T47D (cell line): Measurements from ENCODE around the gene SLC35B2.

Experiments used
- DNase-seq, 2 experiments: peaks; one replicate each; pipeline versions ENCODE4 v3.0.0 to v3.0.0-alpha.2; 2011 to 2012; ENCODE audit warnings: low read depth in 1 of 2, low spot score in 1 of 2
- JUND ChIP-seq: IDR thresholded peaks from 2 replicates; pipeline ENCODE4 v1.6.1; 2012; ENCODE audit warnings: low read depth
- in situ Hi-C: cut with HindIII; loops from 2 replicates; pipeline ENCODE4 v1.10.0; 2016; ENCODE audit warnings: low sequenced_read_pairs, low pct_unique_long_range_greater_than_20kb

Gene SLC35B2

GRCh38 chr6:44278774-44279697 is 21.7 kb upstream of the SLC35B2 start:
- in situ Hi-C loops: no loop called here
- DNase-seq: no peak
- TF ChIP-seq JUND: no peak

GRCh38 chr6:44278315-44278714 is 21.0 kb upstream of the SLC35B2 start:
- no peak for DNase-seq
- no peak for TF ChIP-seq JUND
- in situ Hi-C loops: no loop called here

- no peak for DNase-seq
- TF ChIP-seq JUND: no peak
- in situ Hi-C loops: no loop called here
Observed at GRCh38 chr6:44277763-44278162, 20.4 kb upstream of the SLC35B2 start.

GRCh38 chr6:44276667-44277640 is 19.6 kb upstream of the SLC35B2 start:
- no peak for TF ChIP-seq JUND
- DNase-seq: no peak
- in situ Hi-C loops: no loop called here

DNA sequence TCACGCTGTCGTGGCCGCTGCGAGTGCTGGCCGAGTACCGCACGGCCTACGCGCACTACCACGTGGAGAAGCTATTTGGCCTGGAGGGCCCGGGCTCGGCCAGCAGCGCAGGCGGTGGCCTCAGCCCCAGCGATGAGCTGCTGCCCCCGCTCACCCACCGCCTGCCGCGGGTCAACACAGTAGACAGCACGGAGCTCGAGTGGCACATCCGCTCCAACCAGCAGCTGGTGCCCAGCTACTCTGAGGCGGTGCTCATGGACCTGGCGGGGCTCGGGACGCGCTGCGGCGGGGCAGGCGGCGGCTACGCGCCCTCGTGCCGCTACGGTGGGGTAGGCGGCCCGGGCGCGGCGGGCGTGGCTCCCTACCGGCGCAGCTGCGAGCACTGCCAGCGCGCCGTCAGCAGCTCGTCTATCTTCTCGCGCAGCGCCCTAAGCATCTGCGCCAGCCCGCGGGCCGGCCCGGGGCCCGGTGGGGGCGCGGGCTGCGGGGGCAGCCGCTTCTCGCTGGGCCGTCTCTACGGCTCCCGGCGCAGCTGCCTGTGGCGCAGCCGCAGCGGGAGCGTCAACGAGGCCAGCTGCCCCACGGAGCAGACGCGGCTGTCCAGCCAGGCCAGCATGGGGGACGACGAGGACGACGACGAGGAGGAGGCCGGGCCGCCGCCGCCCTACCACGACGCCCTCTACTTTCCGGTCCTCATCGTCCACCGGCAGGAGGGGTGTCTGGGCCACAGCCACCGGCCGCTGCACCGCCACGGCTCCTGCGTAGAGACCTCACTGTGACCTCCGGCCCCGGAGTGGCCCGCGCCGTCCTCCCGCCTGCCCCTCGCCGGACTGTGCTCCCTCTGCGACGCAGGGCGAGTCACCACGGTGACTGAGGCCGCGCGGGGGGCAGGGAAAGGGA is 18.7 kb upstream of the SLC35B2 start:
- DNase-seq: no peak
- in situ Hi-C loops: no loop called here
- TF ChIP-seq JUND: no peak

DNA sequence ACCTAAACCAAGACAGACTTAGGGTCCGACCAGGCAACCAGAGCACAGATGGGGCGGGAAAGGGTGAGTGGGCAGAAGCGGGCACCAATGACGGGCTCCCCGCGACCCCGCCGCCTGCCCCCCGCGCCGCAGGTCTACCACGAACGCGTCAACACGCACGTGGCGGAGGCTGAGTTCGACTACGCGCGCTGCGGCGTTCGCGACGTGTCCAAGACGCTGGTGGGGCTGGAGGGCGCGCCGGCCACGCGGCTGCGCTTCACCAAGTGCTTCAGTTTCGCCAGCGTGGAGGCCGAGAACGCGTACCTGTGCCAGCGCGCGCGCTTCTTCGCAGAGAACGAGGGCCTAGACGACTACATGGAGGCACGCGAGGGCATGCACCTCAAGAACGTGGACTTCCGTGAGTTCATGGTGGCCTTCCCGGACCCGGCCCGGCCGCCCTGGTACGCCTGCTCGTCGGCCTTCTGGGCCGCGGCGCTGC is 18.0 kb upstream of the SLC35B2 start:
- in situ Hi-C loops: no loop called here
- DNase-seq: no peak
- no peak for TF ChIP-seq JUND

GRCh38 chr6:44273617-44274016 is 16.3 kb upstream of the SLC35B2 start:
- in situ Hi-C loops: no loop called here
- no peak for TF ChIP-seq JUND
- DNase-seq: no peak

GRCh38 chr6:44272999-44273566 is 15.8 kb upstream of the SLC35B2 start:
- in situ Hi-C loops: no loop called here
- TF ChIP-seq JUND: no peak
- no peak for DNase-seq

- no peak for TF ChIP-seq JUND
- in situ Hi-C loops: no loop called here
- DNase-seq: no peak
Observed at GRCh38 chr6:44272529-44272928, 15.2 kb upstream of the SLC35B2 start.

GRCh38 chr6:44271914-44272313 is 14.6 kb upstream of the SLC35B2 start:
- TF ChIP-seq JUND: no peak
- in situ Hi-C loops: no loop called here
- DNase-seq: no peak

DNA sequence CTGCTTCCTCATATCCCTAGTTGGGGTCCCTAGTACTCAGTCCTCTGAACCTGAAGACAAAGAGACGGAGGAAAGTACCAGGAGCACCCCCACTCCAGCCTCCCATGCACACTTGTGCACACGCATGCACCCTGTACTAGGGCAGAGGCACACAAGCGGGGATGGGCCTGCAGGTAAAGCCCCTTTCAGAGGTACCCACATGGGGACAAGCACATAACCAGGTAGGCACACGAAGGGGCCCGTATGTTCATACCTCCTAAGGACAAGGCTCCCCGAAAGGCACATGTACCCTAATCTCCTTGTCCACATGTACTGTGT is 14.0 kb upstream of the SLC35B2 start:
- in situ Hi-C loops: no loop called here
- TF ChIP-seq JUND: no peak
- no peak for DNase-seq
